Neuron (in vitro differentiated cells): ENCODE measurements around the gene RFC2.
"Not testable (repeated sequence)": the region's sequence is repeated elsewhere in the genome, so short reads cannot be mapped to it uniquely, and the experiment has no call there.

ENCODE experiments used
- H2AFZ ChIP-seq: one replicate; pipeline ENCODE4 v1.6.1; 2013; ENCODE audit warnings: low read depth, mild to moderate bottlenecking, inconsistent platforms, low read length, moderate library complexity
- H3K27me3 ChIP-seq: one replicate; pipeline ENCODE4 v1.6.1; 2013; ENCODE audit warnings: low read length; ENCODE audit not compliant: insufficient read depth
- H3K36me3 ChIP-seq: one replicate; pipeline ENCODE4 v1.6.1; 2013; ENCODE audit warnings: low read length; ENCODE audit not compliant: insufficient read depth
- H3K4me1 ChIP-seq: one replicate; pipeline ENCODE4 v1.6.1; 2013; ENCODE audit warnings: low read length; ENCODE audit not compliant: insufficient read depth
- H3K4me3 ChIP-seq: 2 replicates; pipeline ENCODE4 v1.5.1; 2013; ENCODE audit warnings: mild to moderate bottlenecking, low read length, moderate library complexity
- H3K9me3 ChIP-seq: one replicate; pipeline ENCODE4 v1.6.1; 2013; ENCODE audit warnings: low read length

RFC2 gene

DNA sequence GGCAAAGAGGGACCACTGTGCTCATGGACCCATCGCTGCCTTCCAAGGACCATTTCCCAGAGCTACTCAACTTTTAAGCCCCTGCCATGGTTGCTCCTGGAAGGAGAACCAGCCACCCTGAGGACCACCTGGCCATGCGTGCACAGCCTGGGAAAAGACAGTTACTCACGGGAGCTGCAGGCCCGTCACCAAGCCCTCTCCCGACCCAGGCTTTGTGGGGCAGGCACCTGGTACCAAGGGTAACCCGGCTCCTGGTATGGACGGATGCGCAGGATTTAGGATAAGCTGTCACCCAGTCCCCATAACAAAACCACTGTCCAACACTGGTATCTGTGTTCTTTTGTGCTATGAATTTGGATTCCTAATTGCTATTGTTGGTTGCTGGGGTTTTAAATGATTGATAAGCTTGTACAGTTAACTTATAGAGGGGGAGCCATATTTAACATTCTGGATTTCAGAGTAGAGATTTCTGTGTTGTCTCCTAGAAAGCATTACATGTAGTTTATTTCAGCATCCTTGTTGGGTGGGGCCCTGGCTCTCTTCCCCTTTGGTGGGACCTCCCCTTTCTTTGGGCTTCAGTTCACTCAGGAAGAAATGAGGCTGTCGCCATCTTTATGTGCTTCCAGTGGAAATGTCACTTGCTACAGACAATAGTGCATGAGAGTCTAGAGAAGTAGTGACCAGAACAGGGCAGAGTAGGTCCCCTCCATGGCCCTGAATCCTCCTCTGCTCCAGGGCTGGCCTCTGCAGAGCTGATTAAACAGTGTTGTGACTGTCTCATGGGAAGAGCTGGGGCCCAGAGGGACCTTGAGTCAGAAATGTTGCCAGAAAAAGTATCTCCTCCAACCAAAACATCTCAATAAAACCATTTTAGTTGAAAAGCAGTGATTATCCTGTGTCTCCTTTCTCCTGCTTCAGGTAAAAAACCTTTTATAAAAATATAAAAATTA is 25.0 kb downstream of the RFC2 start:
- no peak overlapping the region for H3K4me3 ChIP-seq
- peaks cover 62% of the 10 kb centered on the region for H3K36me3 ChIP-seq

DNA sequence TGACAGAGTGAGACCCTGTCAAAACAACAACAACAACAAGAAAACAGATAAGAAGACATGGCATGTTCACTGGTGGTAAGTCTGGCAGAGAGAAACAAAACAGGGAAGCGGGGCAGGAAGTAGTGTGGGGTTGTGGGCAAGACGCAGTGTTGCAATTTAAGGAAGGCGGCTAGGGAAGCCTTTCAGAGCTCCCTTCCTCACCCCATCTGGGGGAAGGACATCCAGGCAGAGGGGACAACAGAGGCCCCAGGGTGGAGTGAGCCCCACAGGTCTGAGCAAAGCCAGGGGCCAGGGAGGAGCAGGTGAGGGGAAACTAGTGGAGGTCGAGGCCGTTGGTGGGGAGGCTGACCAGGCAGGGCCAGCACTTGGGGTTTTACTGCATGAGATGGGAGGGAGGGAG is 27.6 kb downstream of the RFC2 start:
- H3K36me3 ChIP-seq: peaks cover 48% of the 10 kb centered on the region
- H3K4me3 ChIP-seq: no peak overlapping the region
- no peaks in the 10 kb centered on the region for H3K9me3 ChIP-seq
- no peaks in the 10 kb centered on the region for H3K4me1 ChIP-seq
- no peak overlapping the region for H2AFZ ChIP-seq
- no peaks in the 10 kb centered on the region for H3K27me3 ChIP-seq

More for the DNA sequence above, 25.0 kb downstream of the RFC2 start:
- H2AFZ ChIP-seq: no peak overlapping the region
- H3K27me3 ChIP-seq: no peaks in the 10 kb centered on the region
- H3K9me3 ChIP-seq: no peaks in the 10 kb centered on the region
- no peaks in the 10 kb centered on the region for H3K4me1 ChIP-seq

- no peak overlapping the region for H2AFZ ChIP-seq
- no peaks in the 10 kb centered on the region for H3K4me1 ChIP-seq
- no peaks in the 10 kb centered on the region for H3K27me3 ChIP-seq
- H3K9me3 ChIP-seq: no peaks in the 10 kb centered on the region
- H3K4me3 ChIP-seq: no peak overlapping the region
- H3K36me3 ChIP-seq: peaks cover 37% of the 10 kb centered on the region
Measured at GRCh38 chr7:74225400-74225799, 28.8 kb downstream of the RFC2 start.

GRCh38 chr7:74224907-74225306 is 29.3 kb downstream of the RFC2 start:
- not testable (repeated sequence) for H3K4me3 ChIP-seq, H3K9me3 ChIP-seq, H2AFZ ChIP-seq, H3K27me3 ChIP-seq, H3K4me1 ChIP-seq
- H3K36me3 ChIP-seq: peaks cover 34% of the 10 kb centered on the region

DNA sequence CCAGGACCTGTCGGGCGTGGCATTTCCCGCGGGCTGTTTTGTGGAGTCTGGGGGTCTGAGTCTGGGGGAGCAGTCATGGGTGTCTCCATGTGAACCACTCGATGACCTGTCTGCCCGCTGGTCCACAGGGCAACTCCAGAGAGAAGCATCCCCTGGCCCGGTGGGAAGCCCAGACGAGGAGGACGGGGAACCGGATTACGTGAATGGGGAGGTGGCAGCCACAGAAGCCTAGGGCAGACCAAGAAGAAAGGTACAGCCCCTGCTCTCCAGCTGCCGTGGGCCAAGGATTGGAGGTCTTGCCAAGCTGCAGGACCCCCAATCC is 29.7 kb downstream of the RFC2 start:
- Histone ChIP-seq H3K4me1 (no peaks in the 10 kb centered on the region), H3K27me3 (no peaks in the 10 kb centered on the region), H3K4me3 (no peak overlapping the region), H2AFZ (no peak overlapping the region), H3K36me3 (peaks cover 32% of the 10 kb centered on the region), H3K9me3 (no peaks in the 10 kb centered on the region)

DNA sequence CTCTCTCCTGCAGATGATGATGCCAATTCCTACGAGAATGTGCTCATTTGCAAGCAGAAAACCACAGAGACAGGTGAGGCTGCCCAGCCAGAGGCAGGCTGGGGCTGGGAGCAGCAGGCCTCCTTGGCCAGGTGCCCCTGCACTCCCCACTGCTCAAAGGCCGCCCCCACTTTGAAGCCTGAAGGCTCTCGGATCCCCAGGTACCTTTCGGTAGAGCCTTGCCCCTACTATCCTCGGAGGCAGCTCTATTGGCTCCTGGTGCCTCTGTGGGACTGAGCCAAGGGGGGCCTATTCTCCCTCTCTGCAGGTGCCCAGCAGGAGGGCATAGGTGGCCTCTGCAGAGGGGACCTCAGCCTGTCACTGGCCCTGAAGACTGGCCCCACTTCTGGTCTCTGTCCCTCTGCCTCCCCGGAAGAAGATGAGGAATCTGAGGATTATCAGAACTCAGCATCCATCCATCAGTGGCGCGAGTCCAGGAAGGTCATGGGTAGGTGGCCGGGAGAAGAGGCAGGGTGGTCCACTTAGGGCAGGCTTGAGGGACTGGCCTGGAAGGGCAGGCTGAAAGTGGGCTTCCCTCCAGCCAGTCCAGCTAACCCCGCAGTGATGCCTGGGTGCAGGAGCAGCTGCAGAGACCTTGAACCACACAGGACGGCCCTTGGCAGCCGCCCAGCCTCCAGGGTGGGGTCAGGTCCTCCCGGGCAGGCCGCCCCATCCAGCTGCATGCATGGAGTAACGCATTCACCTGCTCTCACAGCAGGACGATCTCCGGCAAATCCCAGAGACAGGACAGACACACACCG is 30.3 kb downstream of the RFC2 start:
- no peaks in the 10 kb centered on the region for H3K27me3 ChIP-seq
- H3K9me3 ChIP-seq: no peaks in the 10 kb centered on the region
- H2AFZ ChIP-seq: no peak overlapping the region
- H3K4me1 ChIP-seq: no peaks in the 10 kb centered on the region
- H3K4me3 ChIP-seq: no peak overlapping the region
- H3K36me3 ChIP-seq: peaks cover 26% of the 10 kb centered on the region

DNA sequence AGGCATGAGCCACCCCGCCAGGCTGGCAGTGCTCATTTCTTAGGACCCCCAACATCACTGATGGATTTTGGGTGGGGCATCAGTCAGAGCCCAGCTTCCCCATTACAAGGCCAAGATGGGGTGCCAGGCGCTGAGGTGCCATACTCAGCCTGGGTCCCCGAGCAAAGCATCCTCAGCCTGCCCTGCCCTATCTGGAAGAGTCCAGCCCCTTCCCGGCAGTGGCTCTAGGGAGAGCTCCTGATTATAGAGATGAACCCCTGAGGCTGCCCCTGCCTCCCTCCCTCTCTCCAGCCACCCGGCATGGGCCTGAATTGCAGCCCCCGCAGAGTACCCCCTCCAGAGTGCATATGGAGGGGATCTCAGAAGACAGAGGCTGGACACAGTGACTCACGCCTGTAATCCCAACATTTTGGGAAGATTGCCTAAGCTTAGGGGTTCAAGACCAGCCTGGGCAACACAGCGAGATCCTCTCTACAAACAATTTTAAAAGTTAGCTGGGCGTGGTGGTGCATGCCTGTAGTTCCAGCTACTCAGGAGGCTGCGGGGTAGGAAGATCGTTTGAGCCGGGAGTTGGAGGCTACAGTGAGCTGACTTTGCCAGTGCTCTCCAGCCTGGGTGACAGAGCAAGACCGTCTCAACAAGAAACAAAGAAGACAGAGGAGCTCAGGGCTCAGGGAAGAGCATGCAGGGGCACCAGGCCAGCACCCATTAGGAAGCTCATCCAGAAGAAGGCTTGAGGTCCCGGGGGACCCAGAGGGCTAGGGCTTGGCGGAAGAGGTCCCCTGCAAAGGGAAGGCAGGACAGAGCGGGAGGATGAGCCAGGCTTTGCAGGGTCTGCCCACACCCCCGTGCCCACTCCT is 31.1 kb downstream of the RFC2 start:
- Histone ChIP-seq H3K4me3 (no peak overlapping the region), H3K27me3 (no peaks in the 10 kb centered on the region), H3K36me3 (peaks cover 24% of the 10 kb centered on the region), H2AFZ (no peak overlapping the region), H3K9me3 (no peaks in the 10 kb centered on the region), H3K4me1 (no peaks in the 10 kb centered on the region)

GRCh38 chr7:74221713-74222112 is 32.5 kb downstream of the RFC2 start:
- H3K36me3 ChIP-seq: peaks cover 17% of the 10 kb centered on the region
- no peaks in the 10 kb centered on the region for H3K4me1 ChIP-seq
- H3K4me3 ChIP-seq: no peak overlapping the region
- H3K9me3 ChIP-seq: no peaks in the 10 kb centered on the region
- no peak overlapping the region for H2AFZ ChIP-seq
- H3K27me3 ChIP-seq: no peaks in the 10 kb centered on the region

GRCh38 chr7:74220229-74220628 is 34.0 kb downstream of the RFC2 start:
- no peaks in the 10 kb centered on the region for H3K4me1 ChIP-seq
- no peak overlapping the region for H2AFZ ChIP-seq
- H3K36me3 ChIP-seq: peaks cover 6% of the 10 kb centered on the region
- no peak overlapping the region for H3K4me3 ChIP-seq
- no peaks in the 10 kb centered on the region for H3K27me3 ChIP-seq
- no peaks in the 10 kb centered on the region for H3K9me3 ChIP-seq

GRCh38 chr7:74219416-74219815 is 34.8 kb downstream of the RFC2 start:
- Histone ChIP-seq H3K27me3 (no peaks in the 10 kb centered on the region), H3K9me3 (no peaks in the 10 kb centered on the region)

GRCh38 chr7:74218343-74218698 is 35.9 kb downstream of the RFC2 start:
- Histone ChIP-seq H2AFZ (no peak overlapping the region), H3K27me3 (no peaks in the 10 kb centered on the region), H3K4me1 (no peaks in the 10 kb centered on the region), H3K9me3 (no peaks in the 10 kb centered on the region), H3K4me3 (no peak overlapping the region), H3K36me3 (no peaks in the 10 kb centered on the region)

More at GRCh38 chr7:74219416-74219815, 34.8 kb downstream of the RFC2 start:
- H3K36me3 ChIP-seq: no peaks in the 10 kb centered on the region
- no peak overlapping the region for H3K4me3 ChIP-seq
- H2AFZ ChIP-seq: no peak overlapping the region
- no peaks in the 10 kb centered on the region for H3K4me1 ChIP-seq

GRCh38 chr7:74217455-74218342 is 36.5 kb downstream of the RFC2 start:
- H3K4me3 ChIP-seq: no peak overlapping the region
- H3K27me3 ChIP-seq: no peaks in the 10 kb centered on the region
- no peaks in the 10 kb centered on the region for H3K36me3 ChIP-seq
- H2AFZ ChIP-seq: no peak overlapping the region
- no peaks in the 10 kb centered on the region for H3K9me3 ChIP-seq
- H3K4me1 ChIP-seq: no peaks in the 10 kb centered on the region
